GM12891 (cell line): Measurements from ENCODE around the gene CCL23. TPM values are rescaled to one million over a fixed set of nuclear protein-coding genes. Genes with fewer than 3 reads are reported as not detected.

Experiments
- DNase-seq: peaks from one replicate; pipeline ENCODE4 v3.0.0; 2011; ENCODE audit warnings: low spot score; ENCODE audit not compliant: insufficient read length
- FAIRE-seq: peaks from 2 replicates; lab custom pipeline; 2011; peaks lifted over from hg19 to GRCh38; lab: Jason Lieb, UNC
- PAX5 ChIP-seq: IDR thresholded peaks from 2 replicates; pipeline ENCODE4 v1.6.1; 2011; ENCODE audit warnings: low read length, moderate library complexity, mild to moderate bottlenecking; ENCODE audit not compliant: insufficient read depth, severe bottlenecking
- POLR2A ChIP-seq: IDR thresholded peaks from 2 replicates; pipeline ENCODE4 v1.6.1; 2011; ENCODE audit warnings: low read depth, low read length, control low read depth
- POLR2AphosphoS5 ChIP-seq: IDR thresholded peaks from 2 replicates; pipeline ENCODE4 v1.6.1; 2011; ENCODE audit warnings: low read depth, low read length, control low read depth
- POU2F2 ChIP-seq: IDR thresholded peaks from 2 replicates; pipeline ENCODE4 v1.6.1; 2011; ENCODE audit warnings: low read depth, mild to moderate bottlenecking, control low read depth, low read length, moderate library complexity
- SPI1 ChIP-seq: IDR thresholded peaks from 2 replicates; pipeline ENCODE4 v1.6.1; 2011; ENCODE audit warnings: low read depth, low read length, control low read depth
- TAF1 ChIP-seq: IDR thresholded peaks from 2 replicates; pipeline ENCODE4 v1.6.1; 2011; ENCODE audit warnings: low read depth, low read length, control low read depth
- polyA plus RNA-seq: library from polyadenylated mRNA; unstranded; fragments of >200 nt; gene quantifications from one replicate; pipeline ENCODE4 v1.2.1, GENCODE V29; 2012; ENCODE audit warnings: low read depth, missing spikeins, inconsistent platforms; ENCODE audit not compliant: missing spikeins

Gene CCL23
- not detected for polyA plus RNA-seq

- DNase-seq = no peak
- FAIRE-seq = no peak
- no peak for TF ChIP-seq SPI1
- TF ChIP-seq PAX5 = no peak
- TF ChIP-seq POLR2A = no peak
- no peak for TF ChIP-seq POU2F2
- TF ChIP-seq POLR2AphosphoS5 = no peak
- no peak for TF ChIP-seq TAF1
These were observed at the start of gene CCL23 for GRCh38 chr17:36017799-36018198. TSS of gene CCL23 (minus strand) at chr17:36017972. CDS start at chr17:36017897, 75 bp downstream.

GRCh38 chr17:36066365-36066985 is 48.7 kb upstream of the CCL23 start:
- DNase-seq (no peak), FAIRE-seq (no peak)
- TF ChIP-seq POLR2AphosphoS5 (no peak), SPI1 (no peak), POU2F2 (no peak), POLR2A (no peak), PAX5 (no peak), TAF1 (no peak)

DNA sequence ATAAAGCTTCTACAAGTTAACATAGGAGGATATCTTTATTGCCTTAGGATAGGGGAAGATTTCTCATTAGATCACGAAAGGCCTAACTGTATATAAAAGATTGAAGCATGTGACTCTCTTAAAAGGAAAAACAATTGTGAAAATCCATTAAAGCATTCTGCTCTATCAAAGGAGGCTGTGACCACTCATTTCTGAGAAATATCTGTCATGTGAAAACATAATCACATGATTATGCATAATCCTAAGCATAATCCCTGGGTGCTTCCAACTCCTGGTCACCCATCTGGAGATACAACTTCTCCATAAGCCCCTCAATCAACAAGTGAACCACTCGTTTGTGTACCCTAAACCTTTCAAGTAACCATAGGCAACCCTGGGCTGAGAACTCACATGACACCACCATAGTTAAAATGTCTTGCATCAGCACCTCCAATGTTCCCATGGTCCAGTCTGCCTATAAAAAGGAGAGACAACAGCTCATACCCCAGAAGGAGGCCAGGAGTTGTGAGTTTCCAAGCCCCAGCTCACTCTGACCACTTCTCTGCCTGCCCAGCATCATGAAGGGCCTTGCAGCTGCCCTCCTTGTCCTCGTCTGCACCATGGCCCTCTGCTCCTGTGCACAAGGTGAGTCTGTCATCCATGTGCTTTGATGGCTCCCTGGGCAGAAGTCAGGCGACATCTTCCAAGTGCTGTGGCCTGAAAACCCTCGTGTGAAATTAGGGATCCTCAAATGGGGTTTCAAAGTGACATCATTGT is 46.2 kb upstream of the CCL23 start, which contains the start of gene CCL18:
CCL18 (plus strand) TSS at position 487 of the 756 bp plus-strand sequence; CDS start at position 558, 71 bp downstream.
- FAIRE-seq (no peak), DNase-seq (no peak)
- TF ChIP-seq POLR2A = no peak
- TF ChIP-seq PAX5 = no peak
- TF ChIP-seq SPI1 = no peak
- TF ChIP-seq POU2F2 = no peak
- no peak for TF ChIP-seq POLR2AphosphoS5
- TF ChIP-seq TAF1 = no peak

GRCh38 chr17:36060816-36061215 is 43.0 kb upstream of the CCL23 start:
- no peak for TF ChIP-seq TAF1
- no peak for TF ChIP-seq POU2F2
- no peak for TF ChIP-seq SPI1
- no peak for TF ChIP-seq POLR2AphosphoS5
- TF ChIP-seq PAX5 = no peak
- no peak for TF ChIP-seq POLR2A
- FAIRE-seq (no peak), DNase-seq (no peak)

DNA sequence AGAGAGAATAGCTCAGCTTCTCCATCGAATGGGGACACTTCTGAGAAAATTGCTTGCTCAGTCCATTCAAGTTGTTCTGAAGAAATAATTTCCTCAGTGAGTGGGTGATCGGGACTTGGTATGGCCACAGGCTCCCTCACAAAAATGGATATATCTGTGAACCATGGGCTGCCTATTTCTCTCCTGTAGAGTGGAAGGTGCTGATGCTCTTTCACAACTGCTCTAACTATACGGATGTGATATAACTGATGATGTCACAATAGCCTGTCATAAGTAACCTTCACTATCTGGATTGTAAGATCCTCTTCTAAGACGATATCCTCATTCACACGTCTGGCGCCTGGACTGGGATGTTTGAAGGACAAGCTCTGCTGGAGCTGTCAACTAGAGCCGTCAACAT is 41.6 kb upstream of the CCL23 start:
- TF ChIP-seq PAX5 = no peak
- no peak for TF ChIP-seq POLR2AphosphoS5
- no peak for TF ChIP-seq POU2F2
- TF ChIP-seq SPI1 = no peak
- TF ChIP-seq POLR2A = no peak
- TF ChIP-seq TAF1 = no peak
- FAIRE-seq (no peak), DNase-seq (no peak)

DNA sequence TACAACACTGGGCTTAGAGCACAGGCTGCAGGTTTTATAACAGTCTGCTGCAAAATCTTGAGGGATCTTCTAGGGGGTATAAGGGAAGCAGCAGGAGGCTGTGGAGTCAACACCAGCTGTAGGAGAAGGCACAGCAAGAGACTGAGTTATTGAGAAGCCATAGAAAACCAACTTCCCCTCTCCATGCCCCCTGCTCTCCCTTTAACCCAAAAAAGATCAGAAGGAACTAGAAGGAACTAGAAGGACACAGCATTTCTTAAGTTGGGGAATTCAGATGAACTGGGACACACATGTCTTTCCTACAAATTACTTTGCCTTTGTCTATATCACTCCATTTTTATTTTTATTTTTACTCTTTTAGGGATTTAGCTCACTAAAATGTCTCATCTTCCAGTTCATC is 40.1 kb upstream of the CCL23 start:
- FAIRE-seq = no peak
- DNase-seq = no peak
- TF ChIP-seq PAX5 (no peak), POLR2A (no peak), TAF1 (no peak), POU2F2 (no peak), POLR2AphosphoS5 (no peak), SPI1 (no peak)

GRCh38 chr17:36055921-36056520 is 38.2 kb upstream of the CCL23 start:
- FAIRE-seq (no peak), DNase-seq (no peak)
- no peak for TF ChIP-seq PAX5
- TF ChIP-seq TAF1 = no peak
- no peak for TF ChIP-seq POU2F2
- TF ChIP-seq POLR2AphosphoS5 = no peak
- no peak for TF ChIP-seq POLR2A
- no peak for TF ChIP-seq SPI1

DNA sequence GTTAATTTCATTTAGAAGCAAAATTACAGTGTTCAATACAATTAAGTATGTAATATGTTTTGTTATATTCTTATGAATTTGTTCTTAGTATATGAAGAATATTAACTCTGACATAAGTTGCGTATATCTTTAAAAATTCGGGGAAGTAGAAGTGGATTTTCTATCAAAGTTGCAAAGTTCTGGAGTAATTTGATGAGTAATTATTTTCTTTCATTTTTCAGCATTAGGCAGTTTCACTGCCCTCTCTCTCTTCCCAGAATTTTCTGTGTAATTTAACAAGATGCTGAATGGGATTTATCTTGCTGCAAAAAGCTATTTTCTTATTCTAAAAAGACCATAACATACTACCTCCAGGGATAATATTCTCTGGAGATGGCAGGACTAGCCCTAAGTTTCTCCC is 37.4 kb upstream of the CCL23 start:
- no peak for TF ChIP-seq POU2F2
- no peak for TF ChIP-seq POLR2A
- no peak for TF ChIP-seq TAF1
- no peak for TF ChIP-seq SPI1
- no peak for TF ChIP-seq PAX5
- no peak for TF ChIP-seq POLR2AphosphoS5
- DNase-seq = no peak
- FAIRE-seq = no peak

DNA sequence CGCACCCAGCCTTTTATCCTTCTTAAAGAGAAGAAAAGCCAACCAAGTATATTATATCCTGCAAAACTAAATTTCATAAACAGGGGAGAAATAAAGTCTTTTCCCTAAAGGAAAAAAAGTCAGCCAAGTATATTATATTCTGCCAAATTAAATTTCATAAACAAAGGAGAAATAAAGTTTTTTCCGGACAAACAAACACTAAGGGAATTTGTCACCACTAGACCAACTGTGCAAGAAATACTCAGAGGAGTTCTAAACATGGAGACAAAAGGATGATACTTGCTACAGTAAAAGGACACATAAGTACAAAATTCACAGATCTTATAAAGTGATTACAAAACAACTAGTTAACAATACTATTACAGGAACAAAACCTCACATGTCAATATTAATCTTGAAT is 31.9 kb upstream of the CCL23 start:
- FAIRE-seq (no peak), DNase-seq (no peak)
- TF ChIP-seq PAX5 (no peak), TAF1 (no peak), POLR2AphosphoS5 (no peak), POLR2A (no peak), POU2F2 (no peak), SPI1 (no peak)
